ENCODE results near the gene CNOT3. TPM values are rescaled to one million over a fixed set of nuclear protein-coding genes. Genes with fewer than 3 reads are reported as not detected.

The CNOT3 gene
- polyA plus RNA-seq, result 5.1 and 12.1 TPM in 2 replicates

GRCh38 chr19:54137699-54138488 lies at the start of gene CNOT3:
TSS of gene CNOT3 (plus strand) at chr19:54137762. CDS start at chr19:54142979, 5,217 bp downstream.

GRCh38 chr19:54100561-54100960 lies 37.0 kb upstream of the CNOT3 start, which contains the start of gene OSCAR:
TSS of gene OSCAR (minus strand) at chr19:54100803. CDS start at chr19:54100792, 11 bp downstream.

GRCh38 chr19:54102421-54103169 lies 35.0 kb upstream of the CNOT3 start, which contains the start of gene NDUFA3:
TSS of gene NDUFA3 (plus strand) at chr19:54102855. CDS start at chr19:54102879, 24 bp downstream.

GRCh38 chr19:54115109-54116063 lies 22.2 kb upstream of the CNOT3 start, which contains the start of the genes PRPF31 and TFPT:
TSS of gene PRPF31 (plus strand) at chr19:54115754. CDS start at chr19:54118279, 2,525 bp downstream.
TSS of gene TFPT (minus strand) at chr19:54115657. CDS start at chr19:54115269, 388 bp downstream.

GRCh38 chr19:54159352-54160181 lies 22.0 kb downstream of the CNOT3 start, which contains the start of gene LENG1:
TSS of gene LENG1 (minus strand) at chr19:54159721. CDS start at chr19:54159695, 26 bp downstream.

GRCh38 chr19:54172471-54173358 lies 35.2 kb downstream of the CNOT3 start, which contains the start of gene TMC4:
TSS of gene TMC4 (minus strand) at chr19:54173160. CDS start at chr19:54173117, 43 bp downstream.

GRCh38 chr19:54189145-54189734 lies 51.7 kb downstream of the CNOT3 start, which contains the start of gene MBOAT7:
TSS of gene MBOAT7 (minus strand) at chr19:54189580. CDS start at chr19:54188508, 1,072 bp downstream.

GRCh38 chr19:54191011-54191810 lies 53.6 kb downstream of the CNOT3 start, which contains the start of gene TSEN34:
TSS of gene TSEN34 (plus strand) at chr19:54191308. CDS start at chr19:54191365, 57 bp downstream.

Other genes starting within 250 kb of the CNOT3 start
- 1.7 and 1.8 TPM in 2 replicates for gene CACNG7, start 228.5 kb upstream of the CNOT3 start, polyA plus RNA-seq
- gene CACNG8, start 174.8 kb upstream of the CNOT3 start, polyA plus RNA-seq, result 0.45 and 4.1 TPM in 2 replicates
- not detected in 2 replicates for gene CACNG6, start 146.1 kb upstream of the CNOT3 start, polyA plus RNA-seq
- not detected in 2 replicates for gene VSTM1, start 73.9 kb upstream of the CNOT3 start, polyA plus RNA-seq
- gene TARM1, start 56.4 kb upstream of the CNOT3 start, polyA plus RNA-seq, result not detected in 2 replicates
- gene OSCAR, start 37.0 kb upstream of the CNOT3 start, polyA plus RNA-seq, result not detected in 2 replicates
- gene NDUFA3, start 34.9 kb upstream of the CNOT3 start, polyA plus RNA-seq, result 1,121 and 1,868 TPM in 2 replicates
- gene TFPT, start 22.1 kb upstream of the CNOT3 start, polyA plus RNA-seq, result 5.5 and 10.9 TPM in 2 replicates
- gene PRPF31, start 22.0 kb upstream of the CNOT3 start, polyA plus RNA-seq, result 6.3 and 12.1 TPM in 2 replicates
- 3.0 and 5.2 TPM in 2 replicates for gene LENG1, start 22.0 kb downstream of the CNOT3 start, polyA plus RNA-seq
- gene TMC4, start 35.4 kb downstream of the CNOT3 start, polyA plus RNA-seq, result not detected in 2 replicates
- 10.0 and 11.7 TPM in 2 replicates for gene MBOAT7, start 51.8 kb downstream of the CNOT3 start, polyA plus RNA-seq
- gene TSEN34, start 53.5 kb downstream of the CNOT3 start, polyA plus RNA-seq, result 4.8 and 7.6 TPM in 2 replicates
- 68.6 and 83.4 TPM in 2 replicates for gene RPS9, start 63.1 kb downstream of the CNOT3 start, polyA plus RNA-seq
- gene LILRB3, start 85.2 kb downstream of the CNOT3 start, polyA plus RNA-seq, result 0.11 TPM in 1 of 2 replicates, not detected in the other
- gene LILRA6, start 105.0 kb downstream of the CNOT3 start, polyA plus RNA-seq, result not detected in 2 replicates
- 0.13 and 0.15 TPM in 2 replicates for gene LILRB5, start 119.5 kb downstream of the CNOT3 start, polyA plus RNA-seq
- gene LILRB2, start 143.3 kb downstream of the CNOT3 start, polyA plus RNA-seq, result not detected in 2 replicates
- gene LILRA5, start 175.4 kb downstream of the CNOT3 start, polyA plus RNA-seq, result not detected in 2 replicates
- gene LILRA4, start 201.4 kb downstream of the CNOT3 start, polyA plus RNA-seq, result not detected in 2 replicates
- gene LAIR1, start 227.2 kb downstream of the CNOT3 start, polyA plus RNA-seq, result not detected in 2 replicates